GM23248 (cell line): ENCODE results near the gene CAB39. TPM values are rescaled to one million over a fixed set of nuclear protein-coding genes. Genes with fewer than 3 reads are reported as not detected.

ENCODE experiments used
- DNase-seq: peaks from one replicate; pipeline ENCODE4 v3.0.0-alpha.2; 2015
- H2AFZ ChIP-seq: fragments of 200-600 bp; sonication (generic); 2 replicates; pipeline ENCODE4 v1.6.1; 2016; ENCODE audit warnings: antibody characterized with exemption
- H3F3A ChIP-seq: fragments of 200-600 bp; sonication (generic); 2 replicates; pipeline ENCODE4 v1.6.1; 2016; ENCODE audit warnings: mild to moderate bottlenecking, antibody characterized with exemption, mixed run types; ENCODE audit not compliant: insufficient read depth
- H3K27ac ChIP-seq: fragments of 200-600 bp; sonication (generic); 2 replicates; pipeline ENCODE4 v1.5.1; 2016; ENCODE audit warnings: mild to moderate bottlenecking
- H3K27me3 ChIP-seq: fragments of 200-600 bp; sonication (generic); replicated peaks from 2 replicates; pipeline ENCODE4 v1.6.1; 2016; ENCODE audit warnings: mild to moderate bottlenecking; ENCODE audit not compliant: insufficient read depth
- H3K36me3 ChIP-seq: fragments of 200-600 bp; sonication (generic); 2 replicates; pipeline ENCODE4 v1.6.1; 2016; ENCODE audit warnings: low read depth, mild to moderate bottlenecking
- H3K4me1 ChIP-seq: fragments of 200-600 bp; sonication (generic); 2 replicates; pipeline ENCODE4 v1.6.1; 2016; ENCODE audit warnings: mild to moderate bottlenecking; ENCODE audit not compliant: insufficient read depth
- H3K4me2 ChIP-seq: fragments of 200-600 bp; sonication (generic); one replicate; pipeline ENCODE4 v1.6.1; 2016; ENCODE audit warnings: mild to moderate bottlenecking; ENCODE audit not compliant: unreplicated experiment
- H3K4me3 ChIP-seq: fragments of 200-600 bp; sonication (generic); 2 replicates; pipeline ENCODE4 v1.5.1; 2016; ENCODE audit warnings: mild to moderate bottlenecking
- H3K79me2 ChIP-seq: fragments of 200-600 bp; sonication (generic); 2 replicates; pipeline ENCODE4 v1.6.1; 2016; ENCODE audit warnings: mild to moderate bottlenecking; ENCODE audit not compliant: insufficient read depth
- H3K9ac ChIP-seq: fragments of 200-600 bp; sonication (generic); 2 replicates; pipeline ENCODE4 v1.6.1; 2016; ENCODE audit warnings: mild to moderate bottlenecking
- H3K9me2 ChIP-seq: fragments of 200-600 bp; sonication (generic); 2 replicates; pipeline ENCODE4 v1.6.1; 2016; ENCODE audit warnings: mixed run types, mild to moderate bottlenecking, moderate library complexity; ENCODE audit not compliant: insufficient read depth
- H3K9me3 ChIP-seq: fragments of 200-600 bp; sonication (generic); one replicate; pipeline ENCODE4 v1.6.1; 2017; ENCODE audit warnings: low read depth
- H4K20me1 ChIP-seq: fragments of 200-600 bp; sonication (generic); 2 replicates; pipeline ENCODE4 v1.6.0; 2016; ENCODE audit not compliant: insufficient read depth
- EZH2 ChIP-seq: fragments of 200-600 bp; sonication (generic); IDR thresholded peaks from 2 replicates; pipeline ENCODE4 v1.6.1; 2018; ENCODE audit warnings: antibody characterized with exemption, mild to moderate bottlenecking; ENCODE audit not compliant: insufficient read depth, poor library complexity, severe bottlenecking
- EZH2phosphoT487 ChIP-seq: fragments of 200-600 bp; sonication (generic); IDR thresholded peaks from 2 replicates; pipeline ENCODE4 v1.6.1; 2018; ENCODE audit warnings: antibody characterized with exemption, moderate library complexity, mild to moderate bottlenecking, low read depth; ENCODE audit not compliant: insufficient read depth
- WGBS, 2 experiments: methylation state at CpG; one replicate each; pipeline ENCODE4 v1.1.6; 2015 to 2017; ENCODE audit warnings: low lambda C conversion rate in 2 of 2, low coverage in 1 of 2; ENCODE audit errors: missing lambda C conversion rate in 2 of 2; 5-methylcytosine and 5-hydroxymethylcytosine counted together
- in situ Hi-C: fragments of 300-500 bp; cut with MboI; formaldehyde crosslinking; loops from 2 replicates; pipeline ENCODE4 v1.15.0; 2020
- polyA plus RNA-seq: library from polyadenylated mRNA; unstranded; fragments of >200 nt; fragmentation: Nextera tagmentation; extraction: Ambion mirVana; gene quantifications from 2 replicates; pipeline ENCODE4 v1.2.1, GENCODE V29; 2016
- total RNA-seq: library from RNA; depleted of rRNA; stranded (reverse); fragments of >200 nt; shearing (Covaris generic); gene quantifications from 2 replicates; pipeline ENCODE4 v1.2.3, GENCODE V29; 2014

The CAB39 gene
- total and polyA plus RNA-seq, 2 experiments from 2014 or later = 22.7 to 52.1 TPM

DNA sequence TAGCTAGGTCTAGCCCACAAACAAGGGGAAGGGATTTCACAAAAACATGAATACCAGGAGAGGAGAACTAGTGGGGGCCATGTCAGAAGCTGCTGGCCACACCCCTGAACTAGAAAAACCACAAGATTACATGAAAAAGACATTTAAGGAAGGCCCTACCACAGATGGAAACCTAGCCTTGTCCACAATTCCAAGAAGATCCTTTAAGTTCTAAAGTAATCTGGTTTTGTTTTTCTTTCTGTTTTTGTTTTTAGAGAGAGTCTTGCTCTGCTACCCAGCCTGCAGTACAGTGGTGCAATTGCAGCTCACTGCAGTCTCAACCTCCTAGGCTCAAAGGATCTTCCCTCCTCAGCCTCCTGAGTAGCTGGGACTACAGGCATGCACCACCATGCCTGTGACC lies 34.2 kb upstream of the CAB39 start:
- Histone ChIP-seq H3K27ac (no peak overlapping the region), H3K9me3 (no peaks in the 10 kb centered on the region), H3K9ac (no peak overlapping the region), H3K4me1 (peaks cover 7% of the 10 kb centered on the region; the same call in 1 of the 2 replicates), H3K4me2 (no peak overlapping the region), H3K4me3 (no peak overlapping the region), H3K27me3 (no peaks in the 10 kb centered on the region), H3K36me3 (no peaks in the 10 kb centered on the region), H3F3A (no peaks in the 10 kb centered on the region), H4K20me1 (no peaks in the 10 kb centered on the region), H3K9me2 (no peaks in the 10 kb centered on the region), H3K79me2 (no peaks in the 10 kb centered on the region), H2AFZ (no peak overlapping the region)
- TF ChIP-seq EZH2 (no peak), EZH2phosphoT487 (no peak)
- no peak for DNase-seq
- in situ Hi-C loops = no loop called here

DNA sequence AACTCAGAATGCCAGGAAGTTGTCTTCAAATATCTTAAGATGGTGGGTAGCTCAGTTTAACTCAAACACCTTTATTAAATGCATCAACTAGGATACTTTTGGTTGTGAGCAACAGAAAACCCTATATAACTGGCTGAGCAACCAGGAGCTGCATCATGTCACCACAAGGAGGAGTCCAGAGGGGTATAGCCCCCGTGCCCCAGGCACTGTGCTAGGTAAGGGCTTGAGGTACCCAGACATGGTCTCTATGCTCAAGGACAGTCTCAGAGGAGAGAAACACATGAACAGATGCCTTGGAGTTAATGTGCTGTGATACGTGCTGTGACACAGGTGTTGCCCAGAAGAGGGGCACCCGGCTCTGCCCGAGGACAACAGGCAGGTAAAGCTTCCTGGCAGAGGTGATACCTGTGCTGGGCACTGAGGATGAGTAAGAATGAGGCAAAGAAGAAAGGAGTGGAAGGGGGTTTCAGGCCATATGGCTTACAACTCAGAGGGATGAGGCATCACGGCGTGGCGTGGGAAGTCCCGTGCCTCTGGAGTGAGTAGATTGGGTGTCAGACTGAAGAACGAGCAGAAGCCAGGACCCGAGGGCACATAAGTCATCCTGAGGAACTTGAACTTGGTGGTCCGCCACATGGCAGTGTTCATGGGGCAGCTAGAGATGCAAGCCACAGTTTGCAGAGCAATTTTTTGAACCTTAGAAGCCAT lies 32.0 kb upstream of the CAB39 start:
- no peaks in the 10 kb centered on the region for H4K20me1 ChIP-seq
- in situ Hi-C loops = no loop called here
- TF ChIP-seq EZH2phosphoT487 (no peak), EZH2 (no peak)
- H3K9ac ChIP-seq = no peak overlapping the region
- H3K4me3 ChIP-seq = no peak overlapping the region
- H3K79me2 ChIP-seq = no peaks in the 10 kb centered on the region
- H2AFZ ChIP-seq = no peak overlapping the region
- no peak overlapping the region for H3K27ac ChIP-seq
- no peaks in the 10 kb centered on the region for H3K9me2 ChIP-seq
- H3F3A ChIP-seq = no peaks in the 10 kb centered on the region
- H3K4me1 ChIP-seq = peaks cover 20% of the 10 kb centered on the region; the same call in 1 of the 2 replicates
- no peaks in the 10 kb centered on the region for H3K36me3 ChIP-seq
- WGBS, 2 experiments = 69 to 72% methylated on average over 11 of the region's 11 CpGs
- H3K9me3 ChIP-seq = no peaks in the 10 kb centered on the region
- peak; percentile 54 for DNase-seq
- no peaks in the 10 kb centered on the region for H3K27me3 ChIP-seq
- H3K4me2 ChIP-seq = no peak overlapping the region

DNA sequence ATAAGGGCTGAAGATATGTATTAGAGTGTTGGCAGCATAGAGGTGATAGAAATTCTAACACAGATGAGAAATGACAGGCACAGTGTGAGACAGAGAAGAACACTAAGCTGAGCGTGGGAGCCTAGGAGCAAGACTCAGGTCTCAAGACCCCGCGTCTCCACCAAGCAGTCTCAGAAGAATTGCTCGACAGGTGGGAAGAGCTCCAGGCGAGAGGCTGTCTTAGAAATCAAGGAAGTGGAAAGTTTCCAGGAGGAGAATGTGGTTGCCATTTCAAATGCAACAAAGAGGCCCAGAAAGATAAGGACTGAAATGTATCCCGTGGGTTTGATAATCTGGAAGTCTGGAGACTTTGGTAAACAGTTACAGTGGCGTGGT lies 31.5 kb upstream of the CAB39 start:
- H3F3A ChIP-seq = no peaks in the 10 kb centered on the region
- TF ChIP-seq EZH2 (no peak), EZH2phosphoT487 (no peak)
- H3K9me3 ChIP-seq = no peaks in the 10 kb centered on the region
- no peak overlapping the region for H3K4me3 ChIP-seq
- H3K4me1 ChIP-seq = peaks cover 20% of the 10 kb centered on the region; the same call in 1 of the 2 replicates
- no peak overlapping the region for H3K9ac ChIP-seq
- H3K79me2 ChIP-seq = no peaks in the 10 kb centered on the region
- in situ Hi-C loops = no loop called here
- no peaks in the 10 kb centered on the region for H4K20me1 ChIP-seq
- DNase-seq = no peak
- H3K27ac ChIP-seq = no peak overlapping the region
- WGBS, 2 experiments = 61 to 66% methylated on average over 7 of the region's 7 CpGs
- H3K4me2 ChIP-seq = no peak overlapping the region
- no peaks in the 10 kb centered on the region for H3K27me3 ChIP-seq
- no peak overlapping the region for H2AFZ ChIP-seq
- H3K36me3 ChIP-seq = no peaks in the 10 kb centered on the region
- H3K9me2 ChIP-seq = no peaks in the 10 kb centered on the region

DNA sequence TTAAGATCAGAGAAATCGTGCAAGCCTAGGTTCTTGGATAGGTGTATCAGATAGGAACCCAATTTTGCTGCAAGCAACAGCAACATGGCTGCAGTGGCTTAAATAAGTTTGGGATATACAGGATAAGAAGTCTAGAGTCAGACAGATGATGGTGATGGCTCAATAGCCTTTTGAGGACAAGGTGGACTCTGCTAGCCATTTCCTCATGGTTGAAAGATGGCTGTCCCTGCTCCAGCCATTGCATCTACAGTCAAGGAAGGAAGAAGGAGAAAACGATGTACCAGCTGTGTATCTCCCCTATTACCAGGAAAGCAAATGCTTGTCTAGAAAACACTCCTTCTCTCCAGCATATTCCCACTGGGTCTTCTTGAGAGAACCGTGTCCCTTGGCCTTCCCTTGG lies 30.1 kb upstream of the CAB39 start:
- Histone ChIP-seq H3K4me3 (no peak overlapping the region), H4K20me1 (no peaks in the 10 kb centered on the region), H3F3A (no peaks in the 10 kb centered on the region), H3K9me2 (no peaks in the 10 kb centered on the region), H3K9ac (no peak overlapping the region), H3K4me1 (peaks cover 18% of the 10 kb centered on the region), H3K27me3 (no peaks in the 10 kb centered on the region), H3K79me2 (no peaks in the 10 kb centered on the region), H2AFZ (no peak overlapping the region), H3K9me3 (no peaks in the 10 kb centered on the region), H3K4me2 (no peak overlapping the region), H3K27ac (no peak overlapping the region), H3K36me3 (no peaks in the 10 kb centered on the region)
- TF ChIP-seq EZH2 (no peak), EZH2phosphoT487 (no peak)
- in situ Hi-C loops = no loop called here
- DNase-seq = no peak
- WGBS, 2 experiments = 72 to 78% methylated on average over 3 of the region's 3 CpGs
